Activated naive CD8-positive, alpha-beta T cell treated with anti-CD3 and anti-CD28 coated beads, Interleukin-2, amount 10 ng/mL, durations not matched to agents 7 days and 5 days (primary cell): ENCODE measurements around the gene ETFB. TPM values are rescaled to one million over a fixed set of nuclear protein-coding genes. Genes with fewer than 3 reads are reported as not detected.

Source experiments
- ATAC-seq: fragments of 150-1000 bp; cut with Tn5 transposase; one replicate; pipeline ENCODE4 v1.10.0; 2021; ENCODE audit warnings: low read depth, moderate library complexity
- POLR2A ChIA-PET: fragments of 350-600 bp; sonication (Branson Sonifier 250); formaldehyde crosslinking; loops from one replicate; lab custom pipeline; 2021; ENCODE audit warnings: antibody characterized with exemption; lab: Charles Lee
- DNase-seq: peaks from one replicate; pipeline ENCODE4 v3.0.0; 2021
- H3K27ac Mint-ChIP-seq: one replicate; pipeline ENCODE4 v1.8.0; 2022; ENCODE audit warnings: mild to moderate bottlenecking, mixed read lengths
- H3K27me3 Mint-ChIP-seq: one replicate; pipeline ENCODE4 v1.8.0; 2022; ENCODE audit warnings: mild to moderate bottlenecking, moderate library complexity, mixed read lengths
- H3K36me3 Mint-ChIP-seq: one replicate; pipeline ENCODE4 v1.8.0; 2021; ENCODE audit warnings: mild to moderate bottlenecking, mixed read lengths
- H3K4me1 Mint-ChIP-seq: one replicate; pipeline ENCODE4 v1.8.0; 2021; ENCODE audit warnings: mixed read lengths
- H3K4me3 Mint-ChIP-seq: one replicate; pipeline ENCODE4 v1.8.0; 2022; ENCODE audit warnings: mild to moderate bottlenecking, moderate library complexity, mixed read lengths
- H3K9me3 Mint-ChIP-seq: one replicate; pipeline ENCODE4 v1.8.0; 2021; ENCODE audit warnings: mixed read lengths
- total RNA-seq, 2 experiments: library from RNA; stranded (reverse); gene quantifications; one replicate each; pipeline ENCODE4 v1.2.3, GENCODE V29; 2021

The ETFB gene
- total RNA-seq, 2 experiments from 2014 or later: 121 to 124 TPM

DNA sequence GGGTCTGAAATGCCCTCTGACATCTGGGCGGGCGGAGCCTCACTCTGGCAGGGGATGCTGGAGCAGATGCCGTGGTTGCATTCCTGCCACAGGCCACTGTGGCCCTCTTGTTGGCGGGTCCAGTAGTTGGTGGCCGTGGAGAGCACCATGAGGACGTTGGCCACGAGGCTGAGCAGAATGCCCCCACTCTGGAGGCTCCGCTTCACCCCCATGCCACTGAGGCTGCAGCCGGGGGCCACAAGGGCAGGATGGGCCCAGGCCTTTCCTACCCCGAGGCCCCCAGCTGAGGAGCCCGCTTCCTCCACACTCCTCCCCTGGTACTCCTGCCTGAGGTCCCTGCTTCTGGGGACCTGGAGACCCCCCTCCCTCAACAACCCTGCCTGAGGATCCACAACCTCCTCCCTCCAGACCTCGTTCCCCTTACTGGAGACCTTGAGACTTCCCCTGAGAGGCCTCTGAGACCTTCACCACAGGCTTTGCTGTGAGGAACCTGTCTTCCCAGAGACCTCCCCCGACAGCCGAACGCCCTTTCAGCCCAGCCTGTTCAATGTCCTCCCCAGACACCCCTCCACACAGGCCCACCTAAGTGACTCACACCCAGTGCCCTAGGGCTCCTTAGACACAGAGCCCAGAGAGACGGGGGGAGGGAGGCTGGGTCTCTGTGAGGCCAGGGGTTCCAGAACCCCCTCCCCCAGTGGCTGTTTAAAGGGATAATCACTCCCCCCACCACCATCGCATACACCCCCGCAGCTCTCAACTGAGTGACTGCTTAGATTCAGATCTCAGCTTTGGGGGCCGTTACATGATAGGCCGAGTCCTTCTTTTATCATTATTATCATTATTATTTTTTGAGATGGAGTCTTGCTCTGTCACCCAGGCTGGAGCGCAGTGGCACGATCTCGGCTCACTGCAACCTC lies 2.4 kb upstream of the ETFB start, which contains the start of gene CLDND2:
CLDND2 (minus strand) TSS at position 638 of the 917 bp plus-strand sequence; CDS start at position 212, 426 bp downstream.
- no peaks in the 10 kb centered on the region for H3K27me3 Mint-ChIP-seq
- peaks cover 54% of the 10 kb centered on the region for H3K4me1 Mint-ChIP-seq
- H3K9me3 Mint-ChIP-seq: no peaks in the 10 kb centered on the region
- H3K4me3 Mint-ChIP-seq: peak within 1 kb of the TSS; percentile 94
- H3K27ac Mint-ChIP-seq: peak within 1 kb of the TSS; percentile 94
- ATAC-seq: no peak
- DNase-seq: no peak
- POLR2A ChIA-PET: interaction anchor here (0.7 to 6.4 kb wide), 7 partner anchors 7 to 26 kb away, joined by 3 to 85 read pairs (median 4); partner anchors contain the start of gene LIM2
- H3K36me3 Mint-ChIP-seq: peaks cover 22% of the 10 kb centered on the region

DNA sequence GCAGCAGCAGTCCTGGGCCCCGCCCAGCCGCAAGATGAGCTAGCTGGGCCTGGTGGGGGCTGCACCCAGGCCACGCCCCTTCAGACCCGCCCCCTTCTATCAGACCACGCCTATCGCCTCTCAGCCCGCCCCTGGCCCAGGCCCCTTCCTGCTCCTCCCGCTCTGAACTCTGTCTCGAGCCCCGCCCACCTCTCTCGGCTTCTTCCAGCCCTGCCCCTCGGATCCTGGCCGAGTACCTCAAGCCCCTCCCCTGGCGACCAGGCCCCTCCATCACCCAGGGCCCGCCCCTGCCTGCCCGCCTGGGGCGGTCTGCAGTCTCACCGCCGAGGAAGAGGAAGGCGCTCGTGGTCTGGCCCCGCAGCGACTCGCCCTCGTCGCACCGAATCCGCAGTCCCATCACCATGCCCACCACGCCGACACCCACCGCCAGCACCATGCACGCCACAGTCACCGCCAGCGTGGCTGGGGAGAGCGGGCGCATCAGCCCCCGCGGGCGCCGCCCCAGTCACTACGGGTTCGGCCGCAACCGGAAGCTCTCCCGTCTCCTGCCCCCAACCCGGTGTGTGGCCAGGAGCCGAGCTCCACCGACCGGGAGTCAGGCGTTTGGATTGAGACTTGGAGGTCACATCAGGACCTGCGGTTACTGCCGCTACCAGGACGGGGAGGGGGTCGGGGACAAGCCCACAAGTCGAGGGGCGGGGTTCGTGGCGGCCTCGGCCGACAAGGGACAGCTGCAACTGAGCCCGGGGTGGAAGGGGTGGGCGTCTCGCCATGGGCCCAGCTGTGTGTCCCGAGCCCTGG lies 1.6 kb upstream of the ETFB start:
- peaks cover 53% of the 10 kb centered on the region for H3K4me1 Mint-ChIP-seq
- ATAC-seq (peak; percentile 73), DNase-seq (peak; percentile 96)
- no peaks in the 10 kb centered on the region for H3K9me3 Mint-ChIP-seq
- peak overlapping the region; percentile 94 for H3K4me3 Mint-ChIP-seq
- no peaks in the 10 kb centered on the region for H3K27me3 Mint-ChIP-seq
- POLR2A ChIA-PET: interaction anchor here (0.6 to 6.4 kb wide), 9 partner anchors 8 to 28 kb away, joined by 3 to 85 read pairs (median 3); partner anchors contain the start of gene LIM2
- peaks cover 27% of the 10 kb centered on the region for H3K36me3 Mint-ChIP-seq
- peak overlapping the region; percentile 94 for H3K27ac Mint-ChIP-seq

DNA sequence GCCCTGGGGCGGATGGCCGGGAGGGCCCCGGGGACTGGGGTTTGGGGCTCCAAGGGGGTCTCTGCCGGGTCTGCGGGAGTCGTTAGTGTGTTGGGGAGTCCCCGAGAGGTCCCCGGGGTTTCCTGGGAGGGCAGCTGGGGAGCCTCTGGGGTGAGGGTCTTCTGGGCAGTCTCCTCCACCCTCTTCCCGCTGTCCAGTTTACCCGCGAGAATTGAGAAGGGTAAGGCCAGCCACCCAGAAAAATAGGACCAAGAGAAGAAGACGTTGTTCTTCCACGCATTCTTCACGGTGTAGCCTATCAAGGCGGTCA lies 1.0 kb upstream of the ETFB start:
- POLR2A ChIA-PET: interaction anchor here (0.6 to 6.4 kb wide), 7 partner anchors 8 to 28 kb away, joined by 3 to 85 read pairs (median 3); no protein-coding TSS in a partner anchor
- Mint-ChIP-seq H3K36me3 (peaks cover 29% of the 10 kb centered on the region), H3K27ac (peak overlapping the region; percentile 94), H3K4me3 (peak overlapping the region; percentile 94), H3K4me1 (peaks cover 56% of the 10 kb centered on the region), H3K27me3 (no peaks in the 10 kb centered on the region), H3K9me3 (no peaks in the 10 kb centered on the region)
- ATAC-seq: no peak
- DNase-seq: no peak

DNA sequence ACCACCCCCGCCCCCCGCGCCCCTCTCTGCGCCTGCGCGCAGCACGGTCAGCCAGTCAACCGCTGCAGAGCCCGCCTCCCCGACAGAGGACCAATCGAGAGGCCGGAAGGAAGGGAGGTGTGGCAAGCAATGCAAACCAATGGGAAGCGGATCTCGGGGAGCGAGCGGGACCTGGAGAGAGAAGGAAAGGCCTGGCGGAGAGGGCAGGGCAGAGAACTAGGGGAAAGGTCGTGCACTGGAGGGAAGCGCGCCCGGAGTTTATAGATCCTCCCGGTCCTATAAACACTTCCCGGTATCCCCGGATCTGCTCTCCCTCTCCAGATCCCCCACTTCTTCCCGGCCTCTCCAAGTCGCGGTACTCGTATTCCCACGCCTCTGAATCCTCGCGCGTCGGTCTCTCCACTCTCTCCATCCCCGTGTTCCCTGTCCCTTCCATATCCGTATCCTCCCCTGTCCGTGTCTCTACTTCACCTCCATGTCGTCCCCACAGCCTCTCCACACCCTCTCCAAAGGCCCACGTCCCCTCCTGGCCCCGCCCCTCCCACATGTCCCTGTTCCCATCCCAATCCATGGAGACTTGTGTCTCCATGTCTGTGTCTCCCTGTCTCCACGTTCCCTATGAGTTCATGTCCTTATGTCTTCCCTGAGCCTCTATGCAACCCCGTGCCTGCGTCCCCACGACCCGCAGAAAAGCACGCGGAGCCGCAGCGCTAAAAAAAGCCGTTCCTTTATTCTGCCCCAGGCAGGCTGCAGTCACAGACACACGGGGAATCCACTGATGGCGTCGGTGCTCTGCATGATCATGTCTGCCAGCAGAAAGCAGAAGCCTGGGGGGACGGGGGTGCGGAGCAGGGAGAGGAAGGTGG lies 434 bp upstream of the ETFB start:
- DNase-seq: peak; percentile 87
- H3K27me3 Mint-ChIP-seq: no peaks in the 10 kb centered on the region
- peak overlapping the region; percentile 94 for H3K4me3 Mint-ChIP-seq
- H3K4me1 Mint-ChIP-seq: peaks cover 58% of the 10 kb centered on the region
- peak; percentile 51 for ATAC-seq
- H3K36me3 Mint-ChIP-seq: peaks cover 29% of the 10 kb centered on the region
- H3K27ac Mint-ChIP-seq: peak overlapping the region; percentile 94
- H3K9me3 Mint-ChIP-seq: no peaks in the 10 kb centered on the region
- POLR2A ChIA-PET: interaction anchor here (0.6 to 2.5 kb wide), 5 partner anchors 12 to 29 kb away, joined by 3 to 11 read pairs (median 7); no protein-coding TSS in a partner anchor

DNA sequence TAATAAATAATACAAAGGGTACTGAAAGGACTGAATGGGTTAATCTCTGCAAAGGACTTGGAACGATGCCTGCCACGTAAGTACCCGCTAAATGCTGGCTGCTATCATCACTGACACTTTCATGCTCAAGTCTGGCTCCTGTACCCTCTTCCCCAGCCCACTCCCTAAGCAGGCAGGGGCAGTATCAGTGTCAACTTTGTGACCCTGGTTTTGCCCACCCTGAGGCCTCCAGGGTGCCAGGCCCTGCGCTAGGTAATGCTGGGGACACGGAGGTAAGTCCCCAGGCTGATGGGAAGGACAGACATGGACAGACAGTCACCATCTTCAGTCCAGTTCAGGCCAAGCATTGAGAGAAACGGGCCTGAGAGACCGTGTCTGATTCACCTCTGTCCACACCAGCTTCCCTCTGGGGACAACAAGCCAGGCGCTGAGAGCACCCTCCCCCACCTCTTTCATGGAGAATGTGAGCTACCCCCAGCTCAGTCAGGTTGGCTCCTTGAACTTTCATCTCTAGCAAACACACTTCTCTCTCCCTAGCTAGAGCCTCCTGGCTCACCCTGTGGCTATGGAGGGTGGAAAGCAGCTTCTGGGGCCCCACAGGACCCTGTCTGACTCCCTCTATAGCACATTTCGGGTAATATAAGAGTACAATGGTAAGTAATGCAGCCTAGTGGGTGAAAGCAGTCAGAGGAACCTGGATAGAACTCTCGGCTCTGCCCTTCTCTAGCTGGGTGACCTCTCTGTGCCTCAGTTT lies 800 bp downstream of the ETFB start:
- ATAC-seq (no peak), DNase-seq (peak; percentile 52)
- peaks cover 25% of the 10 kb centered on the region for H3K36me3 Mint-ChIP-seq
- peaks cover 53% of the 10 kb centered on the region for H3K4me1 Mint-ChIP-seq
- H3K27me3 Mint-ChIP-seq: no peaks in the 10 kb centered on the region
- H3K9me3 Mint-ChIP-seq: no peaks in the 10 kb centered on the region
- peak overlapping the region; percentile 94 for H3K4me3 Mint-ChIP-seq
- POLR2A ChIA-PET: interaction anchor here (0.5 to 2.5 kb wide), 6 partner anchors 11 to 640 kb away, joined by 3 to 11 read pairs (median 7); no protein-coding TSS in a partner anchor
- H3K27ac Mint-ChIP-seq: peak overlapping the region; percentile 94

DNA sequence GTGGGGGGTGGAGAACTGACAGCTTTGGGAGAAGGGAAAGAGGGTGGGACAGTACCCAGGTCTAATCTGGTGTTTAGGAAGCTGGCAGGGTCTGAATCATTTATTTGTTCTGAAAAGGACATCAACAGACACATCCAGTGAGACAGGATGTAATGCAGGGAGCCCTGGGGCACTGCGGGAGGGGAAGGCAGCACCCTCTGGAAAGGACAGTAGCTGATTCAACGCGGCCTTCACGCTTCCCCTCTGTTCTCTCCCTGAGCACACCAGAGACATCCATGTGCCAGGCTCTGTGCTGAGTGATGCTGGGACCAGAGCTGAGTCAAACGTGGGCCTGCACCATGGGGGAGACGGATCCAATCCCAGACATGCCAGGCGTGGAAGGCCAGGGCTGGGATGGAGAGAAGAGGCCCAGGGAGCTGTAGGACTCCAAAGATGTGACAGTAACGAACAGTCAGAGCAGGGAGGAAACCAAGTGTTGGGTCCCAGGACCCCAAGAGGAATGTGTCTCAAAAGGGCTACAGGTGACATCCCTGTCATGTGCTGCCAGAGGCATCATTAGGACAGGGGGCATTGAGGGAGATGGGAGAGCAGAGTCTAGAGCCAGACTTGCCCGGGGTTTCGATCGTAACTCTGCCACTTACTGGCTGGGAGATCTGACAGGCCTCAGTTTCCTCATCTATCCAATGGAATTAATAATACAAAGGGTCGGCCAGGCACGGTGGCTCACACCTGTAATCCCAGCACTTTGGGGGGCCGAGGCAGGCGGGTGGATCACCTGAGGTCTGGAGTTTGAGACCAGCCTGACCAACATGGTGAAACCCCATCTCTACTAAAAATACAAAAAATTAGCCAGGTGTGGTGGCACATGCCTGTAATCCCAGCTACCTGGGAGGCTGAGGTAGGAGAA lies 1.7 kb downstream of the ETFB start:
- no peak for DNase-seq
- no peaks in the 10 kb centered on the region for H3K9me3 Mint-ChIP-seq
- peak overlapping the region; percentile 48 for H3K27ac Mint-ChIP-seq
- peaks cover 22% of the 10 kb centered on the region for H3K36me3 Mint-ChIP-seq
- peaks cover 50% of the 10 kb centered on the region for H3K4me1 Mint-ChIP-seq
- ATAC-seq: no peak
- H3K27me3 Mint-ChIP-seq: no peaks in the 10 kb centered on the region
- H3K4me3 Mint-ChIP-seq: peak overlapping the region; percentile 62
- POLR2A ChIA-PET: interaction anchor here (1.0 to 2.5 kb wide), 4 partner anchors 10 to 77 kb away, joined by 3 to 11 read pairs (median 3); no protein-coding TSS in a partner anchor

DNA sequence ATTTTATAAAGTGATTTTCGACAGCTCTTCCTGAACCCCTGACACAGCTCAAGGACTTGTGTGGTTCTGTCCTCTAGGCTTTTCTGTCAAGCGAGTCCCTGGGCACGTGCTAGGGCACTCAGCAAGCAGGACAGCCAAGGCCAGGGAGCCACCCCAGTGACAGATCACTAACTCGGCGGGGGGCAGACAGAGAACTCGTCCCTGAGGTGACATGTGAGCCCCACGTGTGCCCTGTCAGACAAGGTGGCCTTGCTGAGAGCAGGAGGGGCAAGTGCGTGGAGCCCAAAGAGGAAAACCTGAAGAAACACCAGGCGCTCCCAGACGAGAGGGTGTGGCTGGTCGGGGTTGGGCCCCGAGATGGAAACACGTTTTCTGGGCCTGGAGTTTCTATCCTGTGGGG lies 4.9 kb downstream of the ETFB start:
- Mint-ChIP-seq H3K4me3 (no peak overlapping the region), H3K27me3 (no peaks in the 10 kb centered on the region), H3K4me1 (peaks cover 47% of the 10 kb centered on the region), H3K27ac (no peak overlapping the region), H3K9me3 (no peaks in the 10 kb centered on the region), H3K36me3 (peaks cover 35% of the 10 kb centered on the region)
- ATAC-seq: no peak
- POLR2A ChIA-PET: interaction anchor here (3.3 kb wide), 1 partner anchor 33 kb away, joined by 17 read pairs; no protein-coding TSS in a partner anchor
- no peak for DNase-seq

DNA sequence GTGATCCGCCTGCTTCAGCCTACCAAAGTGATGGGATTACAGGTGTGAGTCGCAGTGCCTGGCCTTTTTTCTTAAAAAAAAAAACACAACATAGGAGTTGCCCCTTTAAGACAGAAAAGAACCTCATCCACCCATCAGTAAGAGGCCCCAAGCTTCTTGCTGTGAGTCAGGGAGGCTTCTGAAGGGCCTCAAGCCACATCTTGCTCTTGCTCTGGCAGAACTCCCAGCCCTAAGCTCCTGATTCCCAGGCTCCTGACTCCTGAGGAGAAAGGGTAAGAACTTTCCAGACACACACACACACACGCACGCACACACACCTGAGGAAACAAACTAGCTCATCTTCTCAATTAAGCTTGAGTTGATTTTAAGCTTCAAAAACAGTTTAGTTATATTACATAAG lies 6.9 kb downstream of the ETFB start:
- POLR2A ChIA-PET: interaction anchor here (0.9 to 1.3 kb wide), 4 partner anchors 9 to 35 kb away, joined by 3 to 5 read pairs (median 4); partner anchors contain the start of gene NKG7
- Mint-ChIP-seq H3K9me3 (no peaks in the 10 kb centered on the region), H3K4me3 (no peak overlapping the region), H3K4me1 (peaks cover 50% of the 10 kb centered on the region), H3K27ac (no peak overlapping the region), H3K27me3 (no peaks in the 10 kb centered on the region), H3K36me3 (peaks cover 37% of the 10 kb centered on the region)
- no peak for DNase-seq
- no peak for ATAC-seq

DNA sequence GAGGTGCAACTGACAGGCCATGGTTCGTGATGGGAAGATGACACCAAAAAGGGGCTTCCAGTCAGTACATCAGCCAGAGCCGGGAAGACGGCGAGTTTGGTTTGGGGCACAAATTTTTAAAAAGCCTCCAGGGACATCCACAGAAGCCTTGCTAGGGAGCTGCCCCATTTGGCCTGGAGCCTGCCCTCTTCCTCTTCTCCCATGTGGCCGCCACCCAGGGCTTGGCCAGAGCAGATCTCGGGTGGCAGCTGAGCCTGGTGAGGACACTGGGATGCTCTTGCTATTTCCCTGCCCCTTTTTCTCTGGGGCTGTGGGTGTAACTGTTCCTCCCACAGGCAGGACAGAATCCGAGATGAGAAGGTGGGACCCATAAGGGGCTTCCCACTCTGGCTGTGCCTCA lies 8.2 kb downstream of the ETFB start:
- Mint-ChIP-seq H3K27me3 (no peaks in the 10 kb centered on the region), H3K4me3 (no peak overlapping the region), H3K36me3 (peaks cover 27% of the 10 kb centered on the region), H3K4me1 (peaks cover 40% of the 10 kb centered on the region), H3K27ac (no peak overlapping the region), H3K9me3 (no peaks in the 10 kb centered on the region)
- no peak for DNase-seq
- no peak for ATAC-seq
- POLR2A ChIA-PET: interaction anchor here (1.0 kb wide), 1 partner anchor 14 kb away, joined by 3 read pairs; no protein-coding TSS in a partner anchor

DNA sequence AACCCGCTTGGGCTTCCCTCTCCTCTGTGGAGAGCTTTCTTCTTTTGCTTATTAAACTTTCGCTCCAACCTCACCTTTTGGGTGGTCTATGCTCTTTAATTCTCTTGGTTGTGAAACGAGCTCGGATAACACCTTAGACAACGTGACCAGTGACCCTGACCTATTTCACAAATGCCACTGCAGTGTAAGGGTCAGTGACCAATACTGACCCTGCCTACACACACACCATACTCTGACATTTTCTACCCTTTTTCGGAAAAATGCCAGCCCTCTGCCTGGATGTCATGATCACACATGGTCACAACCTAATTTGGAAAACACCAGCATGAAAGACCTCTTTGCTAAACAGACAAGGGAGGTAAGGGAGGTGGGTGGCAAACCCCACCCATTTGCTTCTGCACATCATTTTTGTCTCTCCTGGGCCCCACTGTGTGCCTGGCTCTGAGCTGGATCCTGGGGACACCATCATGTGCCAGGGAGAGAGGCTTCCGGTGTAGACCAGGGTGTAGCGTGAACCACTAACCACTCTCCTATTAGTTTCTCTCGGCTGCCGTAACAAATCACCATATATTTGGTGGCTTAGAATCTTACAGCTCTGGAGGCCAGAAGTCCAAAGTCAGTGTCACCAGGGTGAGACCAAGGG lies 9.9 kb downstream of the ETFB start:
- Mint-ChIP-seq H3K27ac (peak overlapping the region; percentile 42), H3K36me3 (peaks cover 31% of the 10 kb centered on the region), H3K27me3 (no peaks in the 10 kb centered on the region), H3K4me3 (no peak overlapping the region), H3K4me1 (peaks cover 28% of the 10 kb centered on the region), H3K9me3 (no peaks in the 10 kb centered on the region)
- DNase-seq (no peak), ATAC-seq (no peak)
- POLR2A ChIA-PET: no interaction called here
